Right lobe of liver (tissue), 6 donors: Measurements from ENCODE around the gene GATM. TPM values are rescaled to one million over a fixed set of nuclear protein-coding genes. Genes with fewer than 3 reads are reported as not detected.
"Not testable (repeated sequence)": the region's sequence is repeated elsewhere in the genome, so short reads cannot be mapped to it uniquely, and the experiment has no call there.

Experiments
- ATAC-seq, 4 donors: fragments of 200-7000 bp; cut with Tn5 transposase; one replicate each; pipeline ENCODE4 v1.9.1; 2020; ENCODE audit warnings: mild to moderate bottlenecking in 4 of 4, moderate library complexity in 4 of 4
- DNase-seq, 3 donors: peaks; one replicate each; pipeline ENCODE4 v3.0.0-alpha.2; 2020
- H3K27ac ChIP-seq, 3 donors: fragments of 200-600 bp; one replicate each; pipeline ENCODE4 v1.8.0; 2022
- H3K27me3 ChIP-seq, 2 donors: fragments of 200-600 bp; one replicate each; pipeline ENCODE4 v1.8.0; 2022
- H3K36me3 ChIP-seq, 4 donors: fragments of 200-600 bp; sonication (generic) in 1 of 4; one replicate each; pipeline versions ENCODE4 v1.5.1 to v1.8.0; 2017 to 2022; ENCODE audit warnings: control low read depth in 1 of 4
- H3K4me1 ChIP-seq, 4 donors: fragments of 200-600 bp; sonication (generic) in 1 of 4; one replicate each; pipeline versions ENCODE4 v1.5.1 to v1.8.0; 2017 to 2022; ENCODE audit warnings: control low read depth in 1 of 4
- H3K4me3 ChIP-seq, 3 donors: fragments of 200-600 bp; one replicate each; pipeline ENCODE4 v1.8.0; 2022
- H3K9me3 ChIP-seq, 4 donors: fragments of 200-600 bp; sonication (generic) in 1 of 4; one replicate each; pipeline versions ENCODE4 v1.5.1 to v1.8.0; 2017 to 2022; ENCODE audit warnings: control low read depth in 1 of 4
- POLR2A ChIP-seq: fragments of 450-650 bp; IDR thresholded peaks from one replicate; pipeline ENCODE4 v1.6.1; 2017; ENCODE audit warnings: antibody characterized with exemption, mild to moderate bottlenecking
- WGBS: methylation state at CpG from one replicate; pipeline ENCODE4 v1.1.6; 2018; ENCODE audit warnings: low coverage, low lambda C conversion rate; ENCODE audit not compliant: insufficient coverage; ENCODE audit errors: missing lambda C conversion rate; 5-methylcytosine and 5-hydroxymethylcytosine counted together
- intact Hi-C, 2 donors: fragments of 100-400 bp; cut with DNase I; formaldehyde crosslinking; loops; one replicate each; pipeline versions ENCODE4 v1.11.2 to v1.14.1; 2022
- small RNA-seq, 2 experiments: library from RNA; depleted of rRNA; stranded (forward); fragments of <200 nt; gene quantifications; one replicate each; pipeline ENCODE3, GENCODE V24; 2016
- total RNA-seq, 6 experiments: library from RNA; depleted of rRNA in 2 of 6; stranded (reverse); fragments of >200 nt in 2 of 6; fragmentation: NEBNext Ultra II Directional in 3 of 6; extraction: Animal tissue kit (Norgen Biotek cat#: 25700) in 3 of 6; gene quantifications; one replicate each; pipeline versions ENCODE4 v1.1.0 to v1.2.4, GENCODE V29; 2016 to 2023
- TF ChIP-seq, protein P1 (sequence below), 4 donors: fragments of 200-600 bp in 3 of 4; fragments of 450-650 bp in 1 of 4; IDR thresholded peaks; one replicate each; pipeline versions ENCODE4 v1.5.1 to v1.8.0; 2016 to 2022; ENCODE audit warnings: antibody characterized with exemption in 4 of 4, mild to moderate bottlenecking in 2 of 4
- donor health status: DM: no; HTN: yes; CAD: no.
- donor health status: DM: no; HTN: no; CAD: no.
- donor health status: DM: no; HTN: no; CAD: no.
- donor health status: DM: no; HTN: yes; CAD: no.
- donor health status: DM: no; HTN: yes; CAD: no.

The GATM gene
- total RNA-seq, 6 experiments from 2014 or later, result 404 to 1,363 (median 579) TPM

DNA sequence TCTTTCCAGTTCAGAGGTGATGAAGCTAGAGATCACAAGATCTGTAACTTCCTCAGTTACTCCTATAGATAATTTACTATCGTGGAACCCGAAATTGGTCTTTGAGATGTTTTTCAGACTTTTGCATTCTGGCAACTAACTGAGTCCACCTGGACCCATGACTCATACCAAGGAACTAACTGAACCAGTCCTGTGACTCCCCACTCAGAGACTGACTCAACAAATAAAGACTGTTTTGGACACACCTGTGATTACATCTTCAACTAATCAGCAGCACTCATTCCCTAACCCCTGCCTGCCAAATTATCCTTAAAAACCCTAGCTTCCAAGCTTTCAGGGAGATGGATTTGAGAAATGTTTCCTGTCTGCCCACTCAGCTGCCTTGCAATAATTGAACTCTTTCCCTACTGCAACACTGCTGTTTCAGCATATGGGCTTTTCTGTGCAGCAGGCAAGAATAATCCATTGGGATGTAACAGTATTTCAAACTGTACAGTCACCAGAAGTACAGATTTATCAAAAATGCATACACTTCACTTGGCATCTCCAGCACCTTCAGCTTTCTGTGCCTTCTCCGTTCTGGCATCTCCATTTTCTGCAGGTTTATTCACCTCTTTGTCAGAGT lies 57.7 kb downstream of the GATM start:
- 88% methylated on average over 2 of the region's 3 CpGs for WGBS
- Histone ChIP-seq H3K27me3 (no peaks in the 10 kb centered on the region), H3K27ac (no peak overlapping the region), H3K4me1 (no peaks in the 10 kb centered on the region), H3K36me3 (no peaks in the 10 kb centered on the region), H3K9me3 (no peaks in the 10 kb centered on the region), H3K4me3 (no peak overlapping the region)
- no peak for TF ChIP-seq POLR2A
- TF ChIP-seq, protein P1, sequence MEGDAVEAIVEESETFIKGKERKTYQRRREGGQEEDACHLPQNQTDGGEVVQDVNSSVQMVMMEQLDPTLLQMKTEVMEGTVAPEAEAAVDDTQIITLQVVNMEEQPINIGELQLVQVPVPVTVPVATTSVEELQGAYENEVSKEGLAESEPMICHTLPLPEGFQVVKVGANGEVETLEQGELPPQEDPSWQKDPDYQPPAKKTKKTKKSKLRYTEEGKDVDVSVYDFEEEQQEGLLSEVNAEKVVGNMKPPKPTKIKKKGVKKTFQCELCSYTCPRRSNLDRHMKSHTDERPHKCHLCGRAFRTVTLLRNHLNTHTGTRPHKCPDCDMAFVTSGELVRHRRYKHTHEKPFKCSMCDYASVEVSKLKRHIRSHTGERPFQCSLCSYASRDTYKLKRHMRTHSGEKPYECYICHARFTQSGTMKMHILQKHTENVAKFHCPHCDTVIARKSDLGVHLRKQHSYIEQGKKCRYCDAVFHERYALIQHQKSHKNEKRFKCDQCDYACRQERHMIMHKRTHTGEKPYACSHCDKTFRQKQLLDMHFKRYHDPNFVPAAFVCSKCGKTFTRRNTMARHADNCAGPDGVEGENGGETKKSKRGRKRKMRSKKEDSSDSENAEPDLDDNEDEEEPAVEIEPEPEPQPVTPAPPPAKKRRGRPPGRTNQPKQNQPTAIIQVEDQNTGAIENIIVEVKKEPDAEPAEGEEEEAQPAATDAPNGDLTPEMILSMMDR (IDR thresholded peaks at IDR 0.05), result no peak
- intact Hi-C loops, result no loop called here
- ATAC-seq, result peak in 1 of 4 donors; percentile 59
- no peak for DNase-seq

DNA sequence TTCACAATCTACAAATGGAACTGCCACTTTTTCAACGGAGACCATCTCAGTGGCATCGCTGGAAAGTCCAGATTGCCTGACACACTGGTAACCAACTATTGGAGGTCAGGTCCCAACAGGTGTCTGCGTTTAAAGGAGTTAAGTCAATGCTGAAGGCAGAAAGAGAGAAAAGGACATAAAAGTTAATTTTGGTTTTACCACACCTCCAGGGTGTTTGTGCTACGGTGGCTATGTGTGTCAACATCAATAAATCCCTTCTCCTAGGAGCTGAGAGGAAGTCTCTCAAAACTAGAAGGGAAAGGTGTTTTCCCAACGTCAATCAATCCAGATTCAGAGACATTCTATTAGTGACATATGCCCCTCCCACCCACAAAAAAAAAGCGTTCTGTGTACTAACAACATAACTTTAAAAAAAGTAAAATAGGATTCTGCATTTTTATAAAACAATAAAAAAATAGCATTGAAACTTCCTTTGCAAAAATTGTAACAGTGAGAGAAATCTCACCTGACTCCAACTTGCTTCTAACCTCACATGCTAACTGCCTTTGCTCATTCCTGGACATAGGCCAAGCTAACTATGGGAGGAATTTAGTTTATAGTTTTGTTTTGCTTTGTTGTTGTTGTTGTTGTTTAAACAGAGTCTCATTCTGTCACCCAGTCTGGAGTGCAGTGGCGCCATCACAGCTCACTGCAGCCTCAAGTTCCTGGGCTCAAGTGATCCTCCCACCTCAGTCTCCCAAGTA lies 58.7 kb downstream of the GATM start:
- 81% methylated on average over 7 of the region's 7 CpGs for WGBS

DNA sequence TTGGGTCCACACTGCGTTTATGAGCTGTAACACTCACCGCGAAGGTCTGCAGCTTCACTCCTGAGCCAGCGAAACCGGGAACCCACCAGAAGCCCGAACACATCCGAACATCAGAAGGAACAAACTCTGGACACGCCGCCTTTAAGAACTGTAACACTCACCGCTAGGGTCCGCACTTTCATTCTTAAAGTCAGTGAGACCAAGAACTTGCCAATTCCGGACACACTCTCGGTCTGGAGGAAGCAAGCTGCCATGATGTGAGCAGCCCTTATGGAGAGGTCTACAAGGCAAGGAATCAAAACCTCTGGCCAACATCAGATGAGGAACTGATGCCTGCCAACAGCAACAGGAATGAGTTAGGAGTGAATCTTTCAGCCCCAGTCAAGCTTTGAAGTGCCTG lies 63.4 kb downstream of the GATM start:
- WGBS, result 79% methylated on average over 9 of the region's 13 CpGs

More for the DNA sequence above, 58.7 kb downstream of the GATM start:
- intact Hi-C loops, result loop anchor here in 1 of 2 donors (10.0 kb wide), 1 partner anchor 75 kb away; no protein-coding TSS in a partner anchor
- TF ChIP-seq, protein P1 (IDR thresholded peaks at IDR 0.05), result no peak
- no peak for TF ChIP-seq POLR2A
- DNase-seq (no peak), ATAC-seq (no peak)
- Histone ChIP-seq H3K27ac (no peak overlapping the region), H3K4me1 (no peaks in the 10 kb centered on the region), H3K36me3 (no peaks in the 10 kb centered on the region), H3K27me3 (no peaks in the 10 kb centered on the region), H3K4me3 (no peak overlapping the region), H3K9me3 (no peaks in the 10 kb centered on the region)

DNA sequence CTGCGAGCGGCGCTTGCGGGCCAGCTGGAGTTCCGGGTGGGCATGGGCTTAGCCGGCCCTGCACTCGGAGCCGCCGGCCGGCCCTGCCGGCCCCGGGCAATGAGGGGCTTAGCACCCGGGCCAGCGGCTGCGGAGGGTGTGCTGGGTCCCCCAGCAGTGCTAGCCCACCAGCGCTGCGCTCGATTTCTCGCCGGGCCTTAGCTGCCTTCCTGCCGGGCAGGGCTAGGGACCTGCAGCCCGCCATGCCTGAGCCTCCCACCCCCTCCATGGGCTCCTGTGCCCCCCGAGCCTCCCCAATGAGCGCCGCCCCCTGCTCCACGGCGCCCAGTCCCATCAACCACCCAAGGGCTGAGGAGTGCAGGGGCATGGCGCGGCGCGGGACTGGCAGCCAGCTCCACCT lies 64.2 kb downstream of the GATM start:
- WGBS, result no CpG with 5 or more reads among the region's 31 CpGs
- not testable (repeated sequence) for H3K27ac ChIP-seq, H3K4me3 ChIP-seq, H3K27me3 ChIP-seq, H3K9me3 ChIP-seq, ATAC-seq, DNase-seq, H3K36me3 ChIP-seq
- H3K4me1 ChIP-seq, result peaks cover 0 to 10% (median 0%) of the 10 kb centered on the region in 4 donors
- intact Hi-C loops, result loop anchor here in 1 of 2 donors (10.0 kb wide), 1 partner anchor 81 kb away; no protein-coding TSS in a partner anchor

More for the DNA sequence above, 63.4 kb downstream of the GATM start:
- H3K36me3 ChIP-seq, result no peaks in the 10 kb centered on the region
- TF ChIP-seq, protein P1 (IDR thresholded peaks at IDR 0.05), result peak in 3 of 4 donors; percentile 8 to 22 (median 21)
- no peak for TF ChIP-seq POLR2A
- no peak overlapping the region for H3K4me3 ChIP-seq
- no peak overlapping the region for H3K27ac ChIP-seq
- peak in 2 of 4 donors; percentile 33 to 37 for ATAC-seq
- H3K4me1 ChIP-seq, result peaks cover 0 to 10% (median 0%) of the 10 kb centered on the region in 4 donors
- no peaks in the 10 kb centered on the region for H3K9me3 ChIP-seq
- intact Hi-C loops, result loop anchor here in 1 of 2 donors (10.0 kb wide), 1 partner anchor 80 kb away; no protein-coding TSS in a partner anchor
- no peak for DNase-seq
- H3K27me3 ChIP-seq, result no peaks in the 10 kb centered on the region

Small RNA genes within 50 kb of the gene (small RNA-seq; reads per million reads assigned to genes)
- gene RNU6-953P, result 0 reads per million in 2 experiments

Other genes starting within 250 kb of the GATM start
- not detected for gene DUOXA1, start 248.7 kb downstream of the GATM start, total RNA-seq
- 1 to 10 TPM in 1 of 6 experiments, under 1 TPM in 2, not detected in 3; 0.06 to 1.4 (median 0.19) TPM for gene DUOX1, start 248.6 kb downstream of the GATM start, total RNA-seq
- 10 to 100 TPM; 12.7 to 23.5 (median 15.1) TPM for gene SHF, start 190.6 kb downstream of the GATM start, total RNA-seq
- gene SLC28A2, start 126.3 kb downstream of the GATM start, total RNA-seq, result under 1 TPM in 4 of 6 experiments, not detected in 2; 0.04 to 0.81 (median 0.19) TPM
- 1 to 10 TPM; 1.8 to 4.5 (median 3.0) TPM for gene SLC30A4, start 144.2 kb upstream of the GATM start, total RNA-seq
- 10 to 100 TPM; 15.9 to 33.7 (median 24.3) TPM for gene BLOC1S6, start 208.8 kb upstream of the GATM start, total RNA-seq